HepG2 (cell line): Measurements from ENCODE around the gene DIP2C. TPM values are rescaled to one million over a fixed set of nuclear protein-coding genes. Genes with fewer than 3 reads are reported as not detected.

Experiments
- ATAC-seq: fragments of 200-7000 bp; cut with Tn5 transposase; 3 replicates; pipeline ENCODE4 v1.9.1; 2020; ENCODE audit warnings: mild to moderate bottlenecking, moderate library complexity
- BruUV-seq: library from RNA; stranded (reverse); fragments of 400-500 nt; replicated peaks from 2 replicates; lab custom pipeline; 2021; lab: Mats Ljungman, UMichigan
- CTCF ChIA-PET: fragments of 300-600 bp; formaldehyde crosslinking; extraction: SDS; loops from one replicate; lab custom pipeline; 2021; ENCODE audit warnings: low total read pairs, inconsistent platforms, low intra/inter-chr PET ratio; lab: Yijun Ruan, JAX
- POLR2A ChIA-PET: fragments of 350-600 bp; sonication (Branson Sonifier 250); formaldehyde crosslinking; loops from one replicate; lab custom pipeline; 2020; ENCODE audit warnings: antibody characterized with exemption, inconsistent platforms; lab: Yijun Ruan, JAX
- DNase-seq: peaks from one replicate; pipeline ENCODE4 v3.0.0-alpha.2; 2015; ENCODE audit warnings: low spot score
- FAIRE-seq: peaks from 3 replicates; lab custom pipeline; 2011; peaks lifted over from hg19 to GRCh38; lab: Jason Lieb, UNC
- H2AFZ ChIP-seq: one replicate; pipeline ENCODE4 v1.6.1; 2011; ENCODE audit warnings: low read length, inconsistent platforms
- H3K27ac ChIP-seq: fragments of 300-600 bp; 3 replicates; pipeline ENCODE4 v1.8.0; 2011; ENCODE audit warnings: mixed run types, mild to moderate bottlenecking, mixed read lengths, low read length, inconsistent platforms; ENCODE audit not compliant: insufficient read depth; ENCODE audit errors: extremely low read length
- H3K27me3 ChIP-seq, 2 experiments: fragments of 200-600 bp in 1 of 2; 2 replicates in 1 of 2; 3 replicates in 1 of 2; pipeline versions ENCODE4 v1.6.0 to v1.8.0; 2011; ENCODE audit warnings: low read length in 2 of 2, mild to moderate bottlenecking in 2 of 2, moderate library complexity in 2 of 2, inconsistent platforms in 1 of 2; ENCODE audit not compliant: insufficient read depth in 2 of 2, control insufficient read depth in 1 of 2
- H3K36me3 ChIP-seq, 2 experiments: fragments of 200-600 bp in 1 of 2; replicated peaks in 1 of 2; 2 replicates in 1 of 2; 3 replicates in 1 of 2; pipeline versions ENCODE4 v1.5.1 to v1.8.0; 2011; ENCODE audit warnings: low read length in 2 of 2, inconsistent platforms in 1 of 2; ENCODE audit not compliant: insufficient read depth in 2 of 2, control insufficient read depth in 1 of 2
- H3K4me1 ChIP-seq: 2 replicates; pipeline ENCODE4 v1.5.1; 2012; ENCODE audit warnings: low read length, inconsistent platforms; ENCODE audit not compliant: insufficient read depth
- H3K4me2 ChIP-seq: 2 replicates; pipeline ENCODE4 v1.6.0; 2011; ENCODE audit warnings: low read depth, low read length, inconsistent platforms
- H3K4me3 ChIP-seq, 3 experiments: fragments of 200-600 bp in 1 of 3; sonication (generic), shearing (Covaris generic) in 1 of 3; replicated peaks in 1 of 3; 2 replicates each; pipeline ENCODE4 v1.5.1; 2011 to 2016; ENCODE audit warnings: low read length in 3 of 3, inconsistent platforms in 2 of 3, low read depth in 2 of 3, mild to moderate bottlenecking in 2 of 3, control low read depth in 1 of 3, mixed read lengths in 1 of 3; ENCODE audit not compliant: insufficient read depth in 1 of 3
- H3K79me2 ChIP-seq: one replicate; pipeline ENCODE4 v1.6.1; 2011; ENCODE audit warnings: low read length, inconsistent platforms; ENCODE audit not compliant: insufficient read depth
- H3K9ac ChIP-seq: 2 replicates; pipeline ENCODE4 v1.6.0; 2011; ENCODE audit warnings: mild to moderate bottlenecking, low read depth, low read length, inconsistent platforms; ENCODE audit not compliant: insufficient read depth
- H3K9me3 ChIP-seq: 2 replicates; pipeline ENCODE4 v1.5.1; 2012; ENCODE audit warnings: mild to moderate bottlenecking, low read length
- H4K20me1 ChIP-seq: 2 replicates; pipeline ENCODE4 v1.6.0; 2011; ENCODE audit warnings: inconsistent platforms, mild to moderate bottlenecking, low read length, moderate library complexity; ENCODE audit not compliant: insufficient read depth
- ATF3 ChIP-seq: sonication (generic); formaldehyde crosslinking; IDR thresholded peaks from 2 replicates; pipeline ENCODE4 v1.4.0; 2020; ENCODE audit warnings: missing genetic modification reagents
- KAT2B ChIP-seq: fragments of 150-350 bp; IDR thresholded peaks from 2 replicates; pipeline ENCODE4 v1.6.1; 2014; ENCODE audit warnings: low read depth, low read length, borderline replicate concordance
- KDM1A ChIP-seq: IDR thresholded peaks from 2 replicates; pipeline ENCODE4 v1.6.1; 2016; ENCODE audit warnings: missing compliant biosample characterization
- MLX ChIP-seq: IDR thresholded peaks from 2 replicates; pipeline ENCODE4 v1.6.1; 2016
- NFIB ChIP-seq: sonication (generic); formaldehyde crosslinking; IDR thresholded peaks from 2 replicates; pipeline ENCODE4 v1.9.0; 2021; ENCODE audit warnings: missing genetic modification reagents, mild to moderate bottlenecking, borderline replicate concordance
- NFYC ChIP-seq: IDR thresholded peaks from 2 replicates; pipeline ENCODE4 v1.6.1; 2016; ENCODE audit warnings: missing genetic modification reagents, missing compliant biosample characterization
- PRPF4 ChIP-seq: fragments of 200-400 bp; formaldehyde crosslinking; IDR thresholded peaks from 2 replicates; pipeline ENCODE4 v1.6.1; 2016; ENCODE audit warnings: low read length, low read depth; ENCODE audit not compliant: poor library complexity, severe bottlenecking
- SAP130 ChIP-seq: IDR thresholded peaks from 2 replicates; pipeline ENCODE4 v1.6.1; 2016; ENCODE audit warnings: low read depth
- SUZ12 ChIP-seq: fragments of 150-350 bp; IDR thresholded peaks from 2 replicates; pipeline ENCODE4 v1.6.1; 2014; ENCODE audit warnings: low read depth, low read length
- ZBTB14 ChIP-seq: sonication (generic); formaldehyde crosslinking; IDR thresholded peaks from 2 replicates; pipeline ENCODE4 v1.4.0; 2020; ENCODE audit warnings: missing genetic modification reagents
- ZNF136 ChIP-seq: sonication (generic); formaldehyde crosslinking; IDR thresholded peaks from 2 replicates; pipeline ENCODE4 v1.8.1; 2022; ENCODE audit warnings: low read depth, mild to moderate bottlenecking, moderate library complexity, missing genetic modification reagents
- ZNF503 ChIP-seq: sonication (generic); formaldehyde crosslinking; IDR thresholded peaks from 2 replicates; pipeline ENCODE4 v1.4.0; 2020; ENCODE audit warnings: missing genetic modification reagents
- WGBS: methylation state at CpG from one replicate; pipeline ENCODE4 v1.1.6; 2017; ENCODE audit warnings: low lambda C conversion rate; 5-methylcytosine and 5-hydroxymethylcytosine counted together
- in situ Hi-C: cut with HindIII; loops from 2 replicates; pipeline ENCODE4 v1.10.0; 2017; ENCODE audit warnings: low pct_unique_long_range_greater_than_20kb; ENCODE audit not compliant: extremely low pct_ligation_motif_present
- intact Hi-C: fragments of 100-400 bp; cut with micrococcal nuclease; formaldehyde crosslinking; loops from one replicate; pipeline ENCODE4 v1.10.0; 2022; ENCODE audit not compliant: unreplicated experiment
- polyA plus RNA-seq, 8 experiments: library from polyadenylated mRNA; depleted of rRNA in 3 of 8; stranded (reverse) in 7 of 8; unstranded in 1 of 8; fragments of >200 nt; fragmentation: Illumina TruSeq in 4 of 8; extraction: Trizol in 4 of 8; gene quantifications; 2 replicates each; pipeline versions ENCODE4 v1.2.1 to v1.2.3, GENCODE V29; 2011 to 2016; ENCODE audit warnings: low read depth in 4 of 8, missing spikeins in 1 of 8, mixed read lengths in 1 of 8; ENCODE audit not compliant: insufficient read depth in 1 of 8
- total RNA-seq, 5 experiments: library from RNA; depleted of rRNA; stranded (reverse); fragments of >200 nt; fragmentation: Illumina TruSeq; extraction: Trizol; gene quantifications; 2 replicates each; pipeline ENCODE4 v1.2.3, GENCODE V29; 2016; ENCODE audit warnings: low read depth in 1 of 5

Gene DIP2C
- total and polyA plus RNA-seq, 2 of the 13 experiments (the other 11 are each of a cell fraction or from before 2014, with no cell fraction given): 2.2 to 2.7 TPM

- no peak for TF ChIP-seq SAP130 (CRISPR knock-in tag)
- TF ChIP-seq NFYC (CRISPR knock-in tag): no peak
- TF ChIP-seq ATF3: no peak
- TF ChIP-seq PRPF4: no peak
- TF ChIP-seq SUZ12: no peak
- TF ChIP-seq ZNF503 (CRISPR knock-in tag): no peak
- no peak for TF ChIP-seq KAT2B
- no peak for TF ChIP-seq ZNF136 (CRISPR knock-in tag)
- no peak for TF ChIP-seq MLX (CRISPR knock-in tag)
- TF ChIP-seq KDM1A: no peak
- no peak for TF ChIP-seq NFIB (CRISPR knock-in tag)
- no peak for TF ChIP-seq ZBTB14
- Histone ChIP-seq H3K4me2 (no peak overlapping the region), H2AFZ (no peak overlapping the region), H3K4me1 (no peaks in the 10 kb centered on the region), H3K27ac (no peak overlapping the region), H3K36me3 (no peaks in the 10 kb centered on the region), H3K9me3 (no peaks in the 10 kb centered on the region), H3K4me3 (no peak overlapping the region), H3K9ac (no peak overlapping the region), H3K27me3 (no peaks in the 10 kb centered on the region), H4K20me1 (no peaks in the 10 kb centered on the region), H3K79me2 (no peaks in the 10 kb centered on the region)
- DNase-seq: no peak
- ATAC-seq: no peak
- POLR2A ChIA-PET: no interaction called here
- intact Hi-C loops: no loop called here
- CTCF ChIA-PET: no interaction called here
- WGBS: 92% methylated on average over 13 of the region's 13 CpGs
- in situ Hi-C loops: no loop called here
- no peak for FAIRE-seq
- BruUV-seq: no TSS peak
Measured at GRCh38 chr10:615583-616152, 73.8 kb downstream of the DIP2C start.
